ENCODE results near the gene PFKFB3. TPM values are rescaled to one million over a fixed set of nuclear protein-coding genes. Genes with fewer than 3 reads are reported as not detected.

The PFKFB3 gene
- total and polyA plus RNA-seq, 2 of the 13 experiments (the other 11 are each of a cell fraction or from before 2014, with no cell fraction given) = 1.2 to 13.3 TPM

- ATAC-seq = no peak
- H3K27ac ChIP-seq (ENCODE audit: extremely low read length, insufficient read depth, low read length) = no peak overlapping the region
- CTCF ChIA-PET (ENCODE audit: low intra/inter-chr PET ratio, low total read pairs) = no interaction called here
- 44% methylated on average over 12 of the region's 12 CpGs for WGBS (ENCODE audit: low lambda C conversion rate)
- no peak overlapping the region for H3K4me2 ChIP-seq (ENCODE audit: low read depth, low read length)
- H3K4me3 ChIP-seq (replicated peaks in 1 of 3; ENCODE audit: insufficient read depth in 1 of 3, low read depth in 2 of 3, low read length in 3 of 3) = no peak overlapping the region
- H4K20me1 ChIP-seq (ENCODE audit: insufficient read depth, low read length) = no peaks in the 10 kb centered on the region
- H3K79me2 ChIP-seq (ENCODE audit: insufficient read depth, low read length) = no peaks in the 10 kb centered on the region
- no peak overlapping the region for H2AFZ ChIP-seq (ENCODE audit: low read length)
- DNase-seq (ENCODE audit: low spot score) = no peak
- no peak overlapping the region for H3K9ac ChIP-seq (ENCODE audit: insufficient read depth, low read depth, low read length)
- H3K27me3 ChIP-seq (ENCODE audit: control insufficient read depth in 1 of 2, insufficient read depth in 2 of 2, low read length in 2 of 2) = no peaks in the 10 kb centered on the region
- FAIRE-seq = no peak
- POLR2A ChIA-PET = no interaction called here
- TF ChIP-seq MTERF4 (CRISPR knock-in tag; IDR thresholded peaks at IDR 0.05) = no peak
- no peak for TF ChIP-seq ZNF775 (CRISPR knock-in tag; IDR thresholded peaks at IDR 0.05; ENCODE audit: borderline replicate concordance)
- H3K9me3 ChIP-seq (ENCODE audit: low read length) = no peaks in the 10 kb centered on the region
- intact Hi-C loops (cut with micrococcal nuclease; ENCODE audit: unreplicated experiment) (no loop called here), in situ Hi-C loops (cut with HindIII; ENCODE audit: extremely low pct_ligation_motif_present, low pct_unique_long_range_greater_than_20kb) (no loop called here)
- H3K4me1 ChIP-seq (ENCODE audit: insufficient read depth, low read length) = no peaks in the 10 kb centered on the region
- no peaks in the 10 kb centered on the region for H3K36me3 ChIP-seq (replicated peaks in 1 of 2; ENCODE audit: control insufficient read depth in 1 of 2, insufficient read depth in 2 of 2, low read length in 2 of 2)
- BruUV-seq (replicated peaks) = no TSS peak
Measured at GRCh38 chr10:6162589-6163356, 40.0 kb upstream of the PFKFB3 start.

- FAIRE-seq = no peak
- no peaks in the 10 kb centered on the region for H4K20me1 ChIP-seq (ENCODE audit: insufficient read depth, low read length)
- no peak overlapping the region for H2AFZ ChIP-seq (ENCODE audit: low read length)
- 0 out of 5 replicates have a peak, but pooled peaks cover 0 to 2% of the 10 kb centered on the region in 2 experiments for H3K27me3 ChIP-seq (ENCODE audit: control insufficient read depth in 1 of 2, insufficient read depth in 2 of 2, low read length in 2 of 2)
- intact Hi-C loops (cut with micrococcal nuclease; ENCODE audit: unreplicated experiment) = no loop called here
- H3K79me2 ChIP-seq (ENCODE audit: insufficient read depth, low read length) = no peaks in the 10 kb centered on the region
- no peak overlapping the region for H3K27ac ChIP-seq (ENCODE audit: extremely low read length, insufficient read depth, low read length)
- H3K9ac ChIP-seq (ENCODE audit: insufficient read depth, low read depth, low read length) = no peak overlapping the region
- no peaks in the 10 kb centered on the region for H3K9me3 ChIP-seq (ENCODE audit: low read length)
- no TSS peak for BruUV-seq (replicated peaks)
- no peaks in the 10 kb centered on the region for H3K4me1 ChIP-seq (ENCODE audit: insufficient read depth, low read length)
- no peak for ATAC-seq
- TF ChIP-seq RAD21 (CRISPR knock-in tag; IDR thresholded peaks at IDR 0.05) = no peak
- TF ChIP-seq ZNF790 (CRISPR knock-in tag; IDR thresholded peaks at IDR 0.05; ENCODE audit: borderline replicate concordance) = no peak
- H3K36me3 ChIP-seq (replicated peaks in 1 of 2; ENCODE audit: control insufficient read depth in 1 of 2, insufficient read depth in 2 of 2, low read length in 2 of 2) = no peaks in the 10 kb centered on the region
- H3K4me3 ChIP-seq (replicated peaks in 1 of 3; ENCODE audit: insufficient read depth in 1 of 3, low read depth in 2 of 3, low read length in 3 of 3) = no peak overlapping the region
- POLR2A ChIA-PET = no interaction called here
- no peak overlapping the region for H3K4me2 ChIP-seq (ENCODE audit: low read depth, low read length)
- CTCF ChIA-PET (ENCODE audit: low intra/inter-chr PET ratio, low total read pairs) = no interaction called here
- DNase-seq (ENCODE audit: low spot score) = no peak
- in situ Hi-C loops (cut with HindIII; ENCODE audit: extremely low pct_ligation_motif_present, low pct_unique_long_range_greater_than_20kb) = no loop called here
- WGBS (ENCODE audit: low lambda C conversion rate) = 82% methylated on average over 70 of the region's 91 CpGs
Measured at GRCh38 chr10:6163364-6164270, 39.1 kb upstream of the PFKFB3 start.
